ENCODE measurements around the gene ST6GAL1. TPM values are rescaled to one million over a fixed set of nuclear protein-coding genes. Genes with fewer than 3 reads are reported as not detected.
A peak's percentile ranks its signal among the peaks of the same experiment; 100 is the strongest.

ST6GAL1 gene
- total RNA-seq, 1 donor from 2014 or later = 16.7 TPM

- Histone ChIP-seq H3K9me3 (ENCODE audit: control insufficient read depth in 3 of 3, low read length in 3 of 3) (no peaks in the 10 kb centered on the region), H3K9ac (ENCODE audit: low read depth in 1 of 3, low read length in 3 of 3) (peak overlapping the region in 1 of 3 donors; percentile 25), H3K36me3 (ENCODE audit: control insufficient read depth in 3 of 3, insufficient read depth in 3 of 3, low read length in 3 of 3) (peaks cover 1 to 3% (median 2%) of the 10 kb centered on the region in 3 donors), H3K4me1 (ENCODE audit: control insufficient read depth in 3 of 3, insufficient read depth in 3 of 3, low read length in 3 of 3) (peaks cover 18 to 49% (median 32%) of the 10 kb centered on the region in 3 donors), H3K27ac (ENCODE audit: low read depth, low read length) (no peak overlapping the region), H3K27me3 (ENCODE audit: control insufficient read depth in 3 of 3, insufficient read depth in 3 of 3, low read length in 3 of 3) (no peaks in the 10 kb centered on the region), H3K4me3 (ENCODE audit: low read length in 3 of 3) (no peak overlapping the region)
Measured at GRCh38 chr3:186938716-186939115, 8.4 kb downstream of the ST6GAL1 start.

- no peaks in the 10 kb centered on the region for H3K27me3 ChIP-seq (ENCODE audit: control insufficient read depth in 3 of 3, insufficient read depth in 3 of 3, low read length in 3 of 3)
- peaks cover 18 to 49% (median 24%) of the 10 kb centered on the region in 3 donors for H3K4me1 ChIP-seq (ENCODE audit: control insufficient read depth in 3 of 3, insufficient read depth in 3 of 3, low read length in 3 of 3)
- peaks cover 2 to 3% (median 2%) of the 10 kb centered on the region in 3 donors for H3K36me3 ChIP-seq (ENCODE audit: control insufficient read depth in 3 of 3, insufficient read depth in 3 of 3, low read length in 3 of 3)
- H3K4me3 ChIP-seq (ENCODE audit: low read length in 3 of 3) = no peak overlapping the region
- no peaks in the 10 kb centered on the region for H3K9me3 ChIP-seq (ENCODE audit: control insufficient read depth in 3 of 3, low read length in 3 of 3)
- H3K27ac ChIP-seq (ENCODE audit: low read depth, low read length) = no peak overlapping the region
- H3K9ac ChIP-seq (ENCODE audit: low read depth in 1 of 3, low read length in 3 of 3) = peak overlapping the region in 1 of 3 donors; percentile 16
Measured at GRCh38 chr3:186939536-186939935, 9.2 kb downstream of the ST6GAL1 start.

- H3K36me3 ChIP-seq (ENCODE audit: control insufficient read depth in 3 of 3, insufficient read depth in 3 of 3, low read length in 3 of 3) = peaks cover 0 to 3% (median 2%) of the 10 kb centered on the region in 3 donors
- H3K4me3 ChIP-seq (ENCODE audit: low read length in 3 of 3) = peak overlapping the region in 1 of 3 donors; percentile 1
- H3K27me3 ChIP-seq (ENCODE audit: control insufficient read depth in 3 of 3, insufficient read depth in 3 of 3, low read length in 3 of 3) = no peaks in the 10 kb centered on the region
- H3K4me1 ChIP-seq (ENCODE audit: control insufficient read depth in 3 of 3, insufficient read depth in 3 of 3, low read length in 3 of 3) = peaks cover 18 to 47% (median 24%) of the 10 kb centered on the region in 3 donors
- H3K27ac ChIP-seq (ENCODE audit: low read depth, low read length) = peak overlapping the region; percentile 25
- H3K9me3 ChIP-seq (ENCODE audit: control insufficient read depth in 3 of 3, low read length in 3 of 3) = no peaks in the 10 kb centered on the region
- H3K9ac ChIP-seq (ENCODE audit: low read depth in 1 of 3, low read length in 3 of 3) = peak overlapping the region in 1 of 3 donors; percentile 0
Measured at GRCh38 chr3:186940967-186941366, 10.6 kb downstream of the ST6GAL1 start.

- H3K27ac ChIP-seq (ENCODE audit: low read depth, low read length) = no peak overlapping the region
- peaks cover 0 to 3% (median 2%) of the 10 kb centered on the region in 3 donors for H3K36me3 ChIP-seq (ENCODE audit: control insufficient read depth in 3 of 3, insufficient read depth in 3 of 3, low read length in 3 of 3)
- H3K27me3 ChIP-seq (ENCODE audit: control insufficient read depth in 3 of 3, insufficient read depth in 3 of 3, low read length in 3 of 3) = no peaks in the 10 kb centered on the region
- no peaks in the 10 kb centered on the region for H3K9me3 ChIP-seq (ENCODE audit: control insufficient read depth in 3 of 3, low read length in 3 of 3)
- peak overlapping the region in 1 of 3 donors; percentile 0 for H3K9ac ChIP-seq (ENCODE audit: low read depth in 1 of 3, low read length in 3 of 3)
- H3K4me1 ChIP-seq (ENCODE audit: control insufficient read depth in 3 of 3, insufficient read depth in 3 of 3, low read length in 3 of 3) = peaks cover 21 to 52% (median 29%) of the 10 kb centered on the region in 3 donors
- H3K4me3 ChIP-seq (ENCODE audit: low read length in 3 of 3) = no peak overlapping the region
Measured at GRCh38 chr3:186942168-186942567, 11.8 kb downstream of the ST6GAL1 start.

- no peak overlapping the region for H3K27ac ChIP-seq (ENCODE audit: low read depth, low read length)
- H3K36me3 ChIP-seq (ENCODE audit: control insufficient read depth in 3 of 3, insufficient read depth in 3 of 3, low read length in 3 of 3) = peaks cover 0 to 3% (median 2%) of the 10 kb centered on the region in 3 donors
- peaks cover 40 to 57% (median 47%) of the 10 kb centered on the region in 3 donors for H3K4me1 ChIP-seq (ENCODE audit: control insufficient read depth in 3 of 3, insufficient read depth in 3 of 3, low read length in 3 of 3)
- no peaks in the 10 kb centered on the region for H3K9me3 ChIP-seq (ENCODE audit: control insufficient read depth in 3 of 3, low read length in 3 of 3)
- H3K27me3 ChIP-seq (ENCODE audit: control insufficient read depth in 3 of 3, insufficient read depth in 3 of 3, low read length in 3 of 3) = no peaks in the 10 kb centered on the region
- H3K4me3 ChIP-seq (ENCODE audit: low read length in 3 of 3) = no peak overlapping the region
- H3K9ac ChIP-seq (ENCODE audit: low read depth in 1 of 3, low read length in 3 of 3) = no peak overlapping the region
Measured at GRCh38 chr3:186945255-186945823, 15.0 kb downstream of the ST6GAL1 start.

GRCh38 chr3:186946756-186947375 is 16.5 kb downstream of the ST6GAL1 start:
- H3K9me3 ChIP-seq (ENCODE audit: control insufficient read depth in 3 of 3, low read length in 3 of 3) = no peaks in the 10 kb centered on the region
- H3K4me1 ChIP-seq (ENCODE audit: control insufficient read depth in 3 of 3, insufficient read depth in 3 of 3, low read length in 3 of 3) = peaks cover 28 to 42% (median 36%) of the 10 kb centered on the region in 3 donors
- H3K27ac ChIP-seq (ENCODE audit: low read depth, low read length) = no peak overlapping the region
- no peaks in the 10 kb centered on the region for H3K27me3 ChIP-seq (ENCODE audit: control insufficient read depth in 3 of 3, insufficient read depth in 3 of 3, low read length in 3 of 3)
- no peak overlapping the region for H3K4me3 ChIP-seq (ENCODE audit: low read length in 3 of 3)
- H3K9ac ChIP-seq (ENCODE audit: low read depth in 1 of 3, low read length in 3 of 3) = no peak overlapping the region
- H3K36me3 ChIP-seq (ENCODE audit: control insufficient read depth in 3 of 3, insufficient read depth in 3 of 3, low read length in 3 of 3) = peaks cover 0 to 3% (median 2%) of the 10 kb centered on the region in 3 donors

GRCh38 chr3:186949281-186949982 is 19.1 kb downstream of the ST6GAL1 start:
- H3K27me3 ChIP-seq (ENCODE audit: control insufficient read depth in 3 of 3, insufficient read depth in 3 of 3, low read length in 3 of 3) = no peaks in the 10 kb centered on the region
- H3K9ac ChIP-seq (ENCODE audit: low read depth in 1 of 3, low read length in 3 of 3) = no peak overlapping the region
- no peaks in the 10 kb centered on the region for H3K36me3 ChIP-seq (ENCODE audit: control insufficient read depth in 3 of 3, insufficient read depth in 3 of 3, low read length in 3 of 3)
- H3K9me3 ChIP-seq (ENCODE audit: control insufficient read depth in 3 of 3, low read length in 3 of 3) = no peaks in the 10 kb centered on the region
- H3K4me3 ChIP-seq (ENCODE audit: low read length in 3 of 3) = no peak overlapping the region
- H3K4me1 ChIP-seq (ENCODE audit: control insufficient read depth in 3 of 3, insufficient read depth in 3 of 3, low read length in 3 of 3) = peaks cover 30 to 42% (median 32%) of the 10 kb centered on the region in 3 donors
- H3K27ac ChIP-seq (ENCODE audit: low read depth, low read length) = no peak overlapping the region

- Histone ChIP-seq H3K4me1 (ENCODE audit: control insufficient read depth in 3 of 3, insufficient read depth in 3 of 3, low read length in 3 of 3) (peaks cover 30 to 42% (median 32%) of the 10 kb centered on the region in 3 donors), H3K36me3 (ENCODE audit: control insufficient read depth in 3 of 3, insufficient read depth in 3 of 3, low read length in 3 of 3) (no peaks in the 10 kb centered on the region), H3K27ac (ENCODE audit: low read depth, low read length) (no peak overlapping the region), H3K4me3 (ENCODE audit: low read length in 3 of 3) (no peak overlapping the region), H3K27me3 (ENCODE audit: control insufficient read depth in 3 of 3, insufficient read depth in 3 of 3, low read length in 3 of 3) (no peaks in the 10 kb centered on the region), H3K9me3 (ENCODE audit: control insufficient read depth in 3 of 3, low read length in 3 of 3) (no peaks in the 10 kb centered on the region), H3K9ac (ENCODE audit: low read depth in 1 of 3, low read length in 3 of 3) (peak overlapping the region in 1 of 3 donors; percentile 16)
Measured at GRCh38 chr3:186950402-186951093, 20.2 kb downstream of the ST6GAL1 start.

- H3K27me3 ChIP-seq (ENCODE audit: control insufficient read depth in 3 of 3, insufficient read depth in 3 of 3, low read length in 3 of 3) = no peaks in the 10 kb centered on the region
- no peak overlapping the region for H3K4me3 ChIP-seq (ENCODE audit: low read length in 3 of 3)
- peaks cover 29 to 40% (median 30%) of the 10 kb centered on the region in 3 donors for H3K4me1 ChIP-seq (ENCODE audit: control insufficient read depth in 3 of 3, insufficient read depth in 3 of 3, low read length in 3 of 3)
- H3K27ac ChIP-seq (ENCODE audit: low read depth, low read length) = peak overlapping the region; percentile 62
- no peaks in the 10 kb centered on the region for H3K9me3 ChIP-seq (ENCODE audit: control insufficient read depth in 3 of 3, low read length in 3 of 3)
- H3K9ac ChIP-seq (ENCODE audit: low read depth in 1 of 3, low read length in 3 of 3) = no peak overlapping the region
- H3K36me3 ChIP-seq (ENCODE audit: control insufficient read depth in 3 of 3, insufficient read depth in 3 of 3, low read length in 3 of 3) = no peaks in the 10 kb centered on the region
Measured at GRCh38 chr3:186951640-186952552, 21.6 kb downstream of the ST6GAL1 start.

Measured in skeletal muscle tissue (tissue), 4 donors.